ENCODE results near the gene HNRNPF.

DNA sequence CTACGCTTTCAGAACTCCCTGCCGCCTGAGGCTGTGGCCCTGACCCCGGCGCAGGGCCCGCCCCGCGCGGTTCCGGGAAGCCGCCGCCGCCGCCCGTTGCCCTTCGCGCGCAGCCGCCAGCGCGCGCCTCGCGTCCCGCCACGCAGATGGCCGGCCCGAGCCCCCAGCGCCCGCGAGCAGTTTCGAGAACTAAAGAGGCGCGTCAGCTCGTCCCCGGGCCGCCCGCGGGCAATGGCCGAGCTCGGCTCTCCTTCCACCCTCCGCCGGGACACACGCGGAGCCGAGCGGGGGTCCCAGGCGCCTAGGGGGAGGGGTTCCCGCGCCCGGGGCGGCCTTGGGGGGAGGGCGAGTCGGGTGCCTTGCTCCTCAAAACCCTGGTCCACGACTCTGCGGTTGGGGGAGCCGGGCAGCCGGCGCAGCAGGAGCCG is 1.8 kb downstream of the HNRNPF start:
- TF ChIP-seq, protein P1, sequence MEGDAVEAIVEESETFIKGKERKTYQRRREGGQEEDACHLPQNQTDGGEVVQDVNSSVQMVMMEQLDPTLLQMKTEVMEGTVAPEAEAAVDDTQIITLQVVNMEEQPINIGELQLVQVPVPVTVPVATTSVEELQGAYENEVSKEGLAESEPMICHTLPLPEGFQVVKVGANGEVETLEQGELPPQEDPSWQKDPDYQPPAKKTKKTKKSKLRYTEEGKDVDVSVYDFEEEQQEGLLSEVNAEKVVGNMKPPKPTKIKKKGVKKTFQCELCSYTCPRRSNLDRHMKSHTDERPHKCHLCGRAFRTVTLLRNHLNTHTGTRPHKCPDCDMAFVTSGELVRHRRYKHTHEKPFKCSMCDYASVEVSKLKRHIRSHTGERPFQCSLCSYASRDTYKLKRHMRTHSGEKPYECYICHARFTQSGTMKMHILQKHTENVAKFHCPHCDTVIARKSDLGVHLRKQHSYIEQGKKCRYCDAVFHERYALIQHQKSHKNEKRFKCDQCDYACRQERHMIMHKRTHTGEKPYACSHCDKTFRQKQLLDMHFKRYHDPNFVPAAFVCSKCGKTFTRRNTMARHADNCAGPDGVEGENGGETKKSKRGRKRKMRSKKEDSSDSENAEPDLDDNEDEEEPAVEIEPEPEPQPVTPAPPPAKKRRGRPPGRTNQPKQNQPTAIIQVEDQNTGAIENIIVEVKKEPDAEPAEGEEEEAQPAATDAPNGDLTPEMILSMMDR (IDR thresholded peaks at IDR 0.05) = no peak
- TF ChIP-seq EZH2 (IDR thresholded peaks at IDR 0.05) (no peak), EZH2phosphoT487 (IDR thresholded peaks at IDR 0.05) (no peak)

Data from neural progenitor cell (in vitro differentiated cells).